K562 (cell line): ENCODE data around the gene JPT1. TPM values are rescaled to one million over a fixed set of nuclear protein-coding genes. Genes with fewer than 3 reads are reported as not detected.
A peak's percentile ranks its signal among the peaks of the same experiment; 100 is the strongest.

Experiments used
- ATAC-seq: fragments of 200-7000 bp; cut with Tn5 transposase; 3 replicates; pipeline ENCODE4 v1.9.1; 2020; ENCODE audit warnings: moderate library complexity
- BruUV-seq: library from RNA; stranded (reverse); fragments of 400-500 nt; replicated peaks from 2 replicates; lab custom pipeline; 2021; lab: Mats Ljungman, UMichigan
- CTCF ChIA-PET: fragments of 300-600 bp; formaldehyde crosslinking; extraction: SDS; loops from one replicate; lab custom pipeline; 2021; ENCODE audit warnings: low intra/inter-chr PET ratio; lab: Yijun Ruan, JAX
- POLR2A ChIA-PET: fragments of 300-600, 350-650 bp; sonication (Branson Sonifier 250); formaldehyde crosslinking; extraction: SDS; loops from one replicate; lab custom pipeline; 2021; ENCODE audit warnings: antibody characterized with exemption, inconsistent platforms; lab: Yijun Ruan, JAX
- DNase-seq, 4 experiments: peaks; one replicate each; pipeline versions ENCODE4 v3.0.0 to v3.0.0-alpha.2; 2011 to 2018; ENCODE audit warnings: low spot score in 3 of 4, mixed read lengths in 3 of 4; ENCODE audit errors: extremely low read depth in 1 of 4
- FAIRE-seq: peaks from 2 replicates; lab custom pipeline; 2011; peaks lifted over from hg19 to GRCh38; lab: Jason Lieb, UNC
- H2AFZ ChIP-seq: 2 replicates; pipeline ENCODE4 v1.6.0; 2011; ENCODE audit warnings: low read depth, low read length, control low read depth, inconsistent platforms
- H3K27ac ChIP-seq: fragments of 200-600 bp; 3 replicates; pipeline ENCODE4 v1.8.0; 2011; ENCODE audit warnings: low read depth, mild to moderate bottlenecking, control low read depth, inconsistent platforms, low read length, moderate library complexity, mixed read lengths; ENCODE audit errors: extremely low read depth
- H3K27me3 ChIP-seq, 2 experiments: fragments of 300-600 bp in 1 of 2; 2 replicates in 1 of 2; 3 replicates in 1 of 2; pipeline versions ENCODE4 v1.6.0 to v1.8.0; 2011; ENCODE audit warnings: inconsistent platforms in 2 of 2, low read length in 2 of 2, mild to moderate bottlenecking in 1 of 2, mixed read lengths in 1 of 2, moderate library complexity in 1 of 2; ENCODE audit not compliant: control insufficient read depth in 2 of 2, insufficient read depth in 2 of 2
- H3K36me3 ChIP-seq: fragments of 300-600 bp; 3 replicates; pipeline ENCODE4 v1.8.0; 2011; ENCODE audit warnings: mild to moderate bottlenecking, low read length, inconsistent platforms; ENCODE audit not compliant: control insufficient read depth, insufficient read depth
- H3K4me1 ChIP-seq, 2 experiments: fragments of 200-600 bp in 1 of 2; replicated peaks in 1 of 2; 2 replicates in 1 of 2; 3 replicates in 1 of 2; pipeline versions ENCODE4 v1.5.1 to v1.8.0; 2011; ENCODE audit warnings: inconsistent platforms in 2 of 2, low read length in 2 of 2, mild to moderate bottlenecking in 1 of 2, mixed read lengths in 1 of 2, moderate library complexity in 1 of 2; ENCODE audit not compliant: control insufficient read depth in 2 of 2, insufficient read depth in 2 of 2
- H3K4me2 ChIP-seq: 2 replicates; pipeline ENCODE4 v1.6.1; 2011; ENCODE audit warnings: low read length, control low read depth, inconsistent platforms, mixed read lengths; ENCODE audit not compliant: insufficient read depth
- H3K4me3 ChIP-seq: fragments of 200-600 bp; sonication (generic), shearing (Covaris generic); 2 replicates; pipeline ENCODE4 v1.5.1; 2016; ENCODE audit warnings: control low read depth, inconsistent platforms
- H3K79me2 ChIP-seq: fragments of 200-600 bp; 3 replicates; pipeline ENCODE4 v1.8.0; 2011; ENCODE audit warnings: low read length, inconsistent platforms; ENCODE audit not compliant: control insufficient read depth, insufficient read depth
- H3K9ac ChIP-seq, 2 experiments: 2 replicates each; pipeline versions ENCODE4 v1.6.0 to v1.6.1; 2011; ENCODE audit warnings: low read depth in 2 of 2, low read length in 2 of 2, control low read depth in 1 of 2, inconsistent platforms in 1 of 2, mild to moderate bottlenecking in 1 of 2, mixed read lengths in 1 of 2; ENCODE audit not compliant: insufficient read depth in 1 of 2
- H3K9me1 ChIP-seq: one replicate; pipeline ENCODE4 v1.6.0; 2011; ENCODE audit warnings: inconsistent platforms, mild to moderate bottlenecking, low read length, moderate library complexity; ENCODE audit not compliant: control insufficient read depth, insufficient read depth
- H3K9me3 ChIP-seq: replicated peaks from 2 replicates; pipeline ENCODE4 v1.5.1; 2011; ENCODE audit warnings: low read depth, low read length, inconsistent platforms; ENCODE audit not compliant: control insufficient read depth, insufficient read depth
- H4K20me1 ChIP-seq: replicated peaks from 2 replicates; pipeline ENCODE4 v1.6.1; 2011; ENCODE audit warnings: low read length, inconsistent platforms, mixed read lengths; ENCODE audit not compliant: control insufficient read depth, insufficient read depth
- ADNP ChIP-seq: fragments of 200-800 bp; sonication (Bioruptor generic); IDR thresholded peaks from 2 replicates; pipeline ENCODE4 v1.6.1; 2016; ENCODE audit warnings: missing genetic modification characterization, missing compliant biosample characterization
- BRCA1 ChIP-seq, 2 experiments: fragments of 450-650 bp in 1 of 2; sonication (generic) in 1 of 2; formaldehyde crosslinking in 1 of 2; IDR thresholded peaks; 2 replicates each; pipeline versions ENCODE4 v1.5.0 to v1.6.1; 2017 to 2020; ENCODE audit warnings: mild to moderate bottlenecking in 1 of 2, missing genetic modification reagents in 1 of 2
- CHD4 ChIP-seq: fragments of 200-600 bp; sonication (generic); IDR thresholded peaks from 3 replicates; pipeline ENCODE4 v1.6.1; 2012; ENCODE audit warnings: low read depth, mild to moderate bottlenecking, mixed read lengths, low read length, inconsistent platforms; ENCODE audit not compliant: insufficient read depth, insufficient replicate concordance, poor library complexity, severe bottlenecking
- FOXA1 ChIP-seq: fragments of 450-650 bp; IDR thresholded peaks from 2 replicates; pipeline ENCODE4 v1.6.1; 2016; ENCODE audit warnings: mild to moderate bottlenecking, borderline replicate concordance
- JUND ChIP-seq, 2 experiments: IDR thresholded peaks; 2 replicates in 1 of 2; 3 replicates in 1 of 2; pipeline ENCODE4 v1.6.1; 2011; ENCODE audit warnings: borderline replicate concordance in 2 of 2, low read depth in 2 of 2, low read length in 2 of 2, improper control_type of control experiment in 1 of 2, missing biosample characterization in 1 of 2, missing genetic modification characterization in 1 of 2, missing genetic modification reagents in 1 of 2
- KAT7 ChIP-seq: sonication (generic); formaldehyde crosslinking; IDR thresholded peaks from 2 replicates; pipeline ENCODE4 v1.8.0; 2022; ENCODE audit warnings: missing genetic modification reagents, mild to moderate bottlenecking, borderline replicate concordance
- MXI1 ChIP-seq: IDR thresholded peaks from 2 replicates; pipeline ENCODE4 v1.6.1; 2011; ENCODE audit warnings: low read depth, mild to moderate bottlenecking, improper control_type of control experiment, low read length
- PTRF ChIP-seq: fragments of 450-650 bp; IDR thresholded peaks from 2 replicates; pipeline ENCODE4 v1.6.1; 2016; ENCODE audit warnings: mild to moderate bottlenecking, missing genetic modification characterization, missing compliant biosample characterization
- SMAD3 ChIP-seq: fragments of 450-650 bp; formaldehyde crosslinking; conservative IDR thresholded peaks from 2 replicates; pipeline ENCODE4 v1.4.0; 2020; ENCODE audit warnings: mild to moderate bottlenecking
- SRSF9 ChIP-seq: fragments of 200-400 bp; formaldehyde crosslinking; IDR thresholded peaks from 2 replicates; pipeline ENCODE4 v1.6.1; 2017; ENCODE audit warnings: low read depth, low read length, borderline replicate concordance
- STAT5B ChIP-seq: fragments of 250-450 bp; sonication (Bioruptor Pico); IDR thresholded peaks from 2 replicates; pipeline ENCODE4 v1.8.0; 2021; ENCODE audit warnings: mild to moderate bottlenecking, inconsistent platforms
- TCF15 ChIP-seq: fragments of 250-450 bp; sonication (Bioruptor Pico); IDR thresholded peaks from 2 replicates; pipeline ENCODE4 v1.8.0; 2022; ENCODE audit warnings: moderate library complexity, mild to moderate bottlenecking, inconsistent platforms
- WGBS: fragments of 100-300 bp; shearing (Covaris generic); methylation state at CpG from one replicate; pipeline ENCODE4 v1.1.6; 2016; ENCODE audit warnings: low coverage, mixed read lengths; ENCODE audit not compliant: insufficient coverage; ENCODE audit errors: missing lambda C conversion rate; 5-methylcytosine and 5-hydroxymethylcytosine counted together
- in situ Hi-C: fragments of 300-500 bp; cut with MboI; formaldehyde crosslinking; loops from 4 replicates; pipeline ENCODE4 v1.15.0; 2018; ENCODE audit warnings: inconsistent platforms, mixed read lengths
- intact Hi-C: fragments of 100-400 bp; cut with micrococcal nuclease; formaldehyde crosslinking; loops from 2 replicates; pipeline ENCODE4 v1.14.2; 2022
- polyA plus RNA-seq, 8 experiments: library from polyadenylated mRNA; depleted of rRNA in 4 of 8; stranded (reverse) in 5 of 8; unstranded in 3 of 8; fragments of >200 nt; fragmentation: Nextera tagmentation in 2 of 8; fragmentation: Illumina TruSeq in 1 of 8; extraction: Ambion mirVana in 2 of 8; extraction: Trizol in 1 of 8; gene quantifications; 2 replicates each; pipeline versions ENCODE4 v1.2.1 to v1.2.3, GENCODE V29; 2011 to 2014; ENCODE audit warnings: inconsistent platforms in 1 of 8, missing spikeins in 1 of 8
- total RNA-seq, 7 experiments: library from RNA; depleted of rRNA in 6 of 7; stranded (reverse); fragments of >200 nt in 6 of 7; fragmentation: Illumina TruSeq in 2 of 7; extraction: Trizol in 2 of 7; gene quantifications; 2 replicates each; pipeline versions ENCODE4 v1.2.1 to v1.2.3, GENCODE V29; 2011 to 2021; ENCODE audit warnings: low replicate concordance in 1 of 7

JPT1 gene
- total and polyA plus RNA-seq, 9 of the 15 experiments (the other 6 are each of a cell fraction or from before 2014, with no cell fraction given) = 56.7 to 292 (median 144) TPM

DNA sequence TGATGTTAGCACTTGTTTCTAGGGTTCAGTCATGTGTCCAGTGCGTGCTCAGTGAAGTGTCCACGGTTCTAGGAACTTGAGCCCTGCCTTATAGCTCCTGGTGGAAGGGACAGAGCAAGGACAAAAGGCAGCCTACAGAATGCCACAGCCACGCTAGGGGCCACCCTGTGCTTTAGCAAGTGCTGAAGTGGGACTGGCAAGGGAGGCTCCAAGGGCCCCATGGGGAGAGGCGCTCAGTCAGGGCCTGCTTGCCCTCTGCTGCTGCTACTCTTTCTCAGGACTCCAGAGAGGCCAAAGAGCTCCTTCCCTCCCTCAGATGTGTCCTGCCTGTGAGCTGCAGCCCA is 29.5 kb downstream of the JPT1 start:
- FAIRE-seq (no peak), DNase-seq (no peak), ATAC-seq (peak; percentile 54)
- ChIA-PET CTCF (no interaction called here), POLR2A (interaction anchor here (0.5 to 7.6 kb wide), 18 partner anchors 8 to 1944 kb away, joined by 3 to 58 read pairs (median 3); partner anchors contain the start of genes ARMC7, JPT1, MIF4GD and SUMO2)
- Histone ChIP-seq H3K79me2 (peaks cover 26% of the 10 kb centered on the region), H3K27ac (peak overlapping the region; percentile 85), H3K4me3 (no peak overlapping the region), H3K9me1 (no peaks in the 10 kb centered on the region), H3K4me2 (peak overlapping the region; percentile 72), H3K4me1 (peaks cover 24 to 28% of the 10 kb centered on the region in 2 experiments), H2AFZ (peak overlapping the region; percentile 83), H3K9ac (peak overlapping the region; percentile 68 to 87), H3K36me3 (peaks cover 23% of the 10 kb centered on the region; the same call in 2 of the 3 replicates), H3K27me3 (no peaks in the 10 kb centered on the region), H4K20me1 (peaks cover 5% of the 10 kb centered on the region; the same call in 1 of the 2 replicates), H3K9me3 (no peaks in the 10 kb centered on the region)
- WGBS = 35% methylated on average over 4 of the region's 4 CpGs
- intact Hi-C loops (no loop called here), in situ Hi-C loops (no loop called here)
- no TSS peak for BruUV-seq
- TF ChIP-seq PTRF (no peak), SMAD3 (CRISPR knock-in tag) (no peak), BRCA1 (IDR thresholded peaks at IDR 0.05) (no peak), BRCA1 (CRISPR knock-in tag; IDR thresholded peaks at IDR 0.05) (0 out of 2 replicates have a peak, but pooled peaks have one; percentile 69), MXI1 (no peak), STAT5B (no peak), KAT7 (CRISPR knock-in tag) (0 out of 2 replicates have a peak, but pooled peaks have one; percentile 28), ADNP (tag) (no peak), SRSF9 (no peak), TCF15 (CRISPR knock-in tag) (no peak), FOXA1 (no peak), CHD4 (no peak), JUND (IDR thresholded peaks at IDR 0.05; ENCODE audit: borderline replicate concordance, low read depth, low read length) (no peak), JUND (tag; IDR thresholded peaks at IDR 0.05; ENCODE audit: borderline replicate concordance, low read depth, low read length) (no peak)
